Esophagus mucosa (tissue), 1 donor: ENCODE measurements around the gene NETO1. TPM values are rescaled to one million over a fixed set of nuclear protein-coding genes. Genes with fewer than 3 reads are reported as not detected.

Source experiments
- ATAC-seq: fragments of 200-7000 bp; cut with Tn5 transposase; one replicate; pipeline ENCODE4 v1.9.1; 2020
- total RNA-seq: library from RNA; stranded (reverse); gene quantifications from one replicate; pipeline ENCODE4 v1.2.4, GENCODE V29; 2023
- donor health status: DM: yes; HTN: yes; CAD: no.

NETO1 gene
- total RNA-seq, 1 donor from 2014 or later, result not detected

DNA sequence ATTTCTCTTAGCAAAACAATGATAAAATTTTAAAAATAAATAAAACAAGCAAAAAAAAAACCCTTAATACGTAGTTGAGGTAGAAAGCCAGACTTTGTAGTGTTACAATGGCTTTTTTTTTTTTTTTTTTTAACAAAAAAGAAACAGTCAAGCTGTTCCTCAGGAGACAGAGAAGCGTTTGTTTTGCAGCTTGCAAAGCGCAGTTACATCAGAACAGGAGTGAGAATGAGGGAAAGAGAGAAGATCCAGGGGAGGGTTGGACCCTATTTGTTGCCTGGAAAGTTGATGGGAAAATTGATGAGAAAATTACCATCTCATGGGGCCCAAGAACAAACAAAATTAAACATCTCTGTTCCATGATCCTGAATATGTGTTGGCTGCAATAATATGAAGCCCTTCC is 146.5 kb downstream of the NETO1 start:
- ATAC-seq, result no peak

DNA sequence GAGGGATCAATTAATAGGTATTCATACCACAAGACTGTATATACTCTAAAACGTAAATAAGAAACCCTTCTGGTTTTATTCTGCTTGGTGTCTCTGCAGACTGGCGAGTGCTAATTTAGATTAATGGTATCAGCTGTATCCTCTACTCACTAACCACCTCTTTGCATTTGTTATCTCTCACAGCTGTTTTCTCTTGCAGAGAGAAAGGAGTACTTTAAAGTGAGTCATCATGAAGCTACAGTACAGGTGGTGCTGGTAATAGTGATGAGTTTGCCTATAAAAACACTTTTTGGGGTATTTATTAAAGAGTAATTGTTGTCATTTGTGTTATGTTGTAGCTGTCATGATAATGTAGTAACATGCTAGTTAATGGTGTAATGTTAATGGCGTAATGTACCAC is 147.7 kb downstream of the NETO1 start:
- no peak for ATAC-seq

DNA sequence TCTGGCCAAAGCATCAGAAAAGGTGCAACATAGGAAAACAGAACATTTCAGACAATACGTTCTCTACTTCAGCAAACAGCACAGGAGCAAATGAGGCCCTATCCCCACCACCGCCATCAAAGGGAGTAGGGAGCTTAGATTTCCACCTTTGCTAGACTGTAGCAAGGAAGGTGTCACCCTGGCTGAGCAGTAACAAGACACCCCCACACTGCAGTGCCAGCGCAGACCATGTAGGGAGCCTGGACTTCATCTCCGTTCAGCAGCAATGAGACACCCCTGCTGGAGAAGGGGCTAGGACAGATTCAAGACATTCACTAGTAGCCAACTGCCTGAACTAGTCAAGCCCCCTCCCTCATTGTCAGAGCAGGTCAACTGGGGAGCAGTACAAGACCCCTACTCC is 163.6 kb downstream of the NETO1 start:
- ATAC-seq, result no peak

DNA sequence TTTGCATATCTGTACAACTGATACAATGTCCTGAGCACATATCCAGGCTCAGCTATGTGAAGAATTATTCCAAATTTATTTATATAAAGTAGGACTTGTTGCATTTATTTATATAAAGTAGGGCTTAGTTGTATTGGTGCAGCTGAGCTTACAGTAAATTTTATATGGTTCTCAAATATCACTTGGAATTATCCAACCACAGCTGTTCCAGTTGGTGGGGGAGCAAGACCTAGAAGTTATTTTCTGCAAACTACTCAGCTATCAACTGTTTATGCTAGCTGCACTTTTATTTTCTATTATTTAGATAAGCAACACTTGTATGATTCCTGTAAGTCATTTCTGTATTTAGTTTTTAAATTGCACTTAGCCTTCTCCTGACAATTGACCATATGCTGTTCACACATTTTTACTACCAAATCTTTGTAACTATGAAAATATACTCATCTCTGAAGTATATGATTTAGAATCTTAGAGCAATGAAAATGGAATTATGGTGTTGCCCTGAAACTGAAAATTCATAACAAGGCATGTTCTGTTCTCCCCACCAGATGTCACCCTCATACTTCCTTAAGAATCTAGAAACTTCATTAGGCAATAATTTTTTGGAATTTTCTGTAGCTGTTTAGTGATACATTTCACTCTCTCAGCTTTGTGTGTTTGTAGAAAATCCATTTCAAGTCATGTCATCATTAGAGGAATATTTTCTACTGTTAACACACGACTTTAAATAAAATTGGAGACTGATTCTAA is 166.7 kb downstream of the NETO1 start:
- no peak for ATAC-seq

DNA sequence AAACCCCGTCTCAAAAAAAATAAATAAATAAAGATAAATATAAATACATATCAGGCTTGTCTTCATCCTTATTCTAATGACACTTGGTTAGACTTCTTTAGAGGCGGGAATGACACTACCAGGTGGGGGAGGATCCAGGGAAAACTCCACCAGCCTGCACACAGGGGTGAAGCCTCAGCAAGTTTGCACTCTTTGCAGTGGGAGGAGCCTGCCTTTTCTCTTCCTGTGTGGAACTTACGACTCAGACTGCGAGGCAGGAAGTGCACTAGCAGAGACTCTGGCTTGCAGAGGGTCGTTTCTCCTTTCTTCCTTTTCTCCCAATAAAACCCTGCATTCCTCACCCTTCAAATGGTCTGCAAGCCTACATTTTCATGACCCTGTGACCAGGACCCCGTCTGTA is 170.1 kb downstream of the NETO1 start:
- ATAC-seq, result no peak

DNA sequence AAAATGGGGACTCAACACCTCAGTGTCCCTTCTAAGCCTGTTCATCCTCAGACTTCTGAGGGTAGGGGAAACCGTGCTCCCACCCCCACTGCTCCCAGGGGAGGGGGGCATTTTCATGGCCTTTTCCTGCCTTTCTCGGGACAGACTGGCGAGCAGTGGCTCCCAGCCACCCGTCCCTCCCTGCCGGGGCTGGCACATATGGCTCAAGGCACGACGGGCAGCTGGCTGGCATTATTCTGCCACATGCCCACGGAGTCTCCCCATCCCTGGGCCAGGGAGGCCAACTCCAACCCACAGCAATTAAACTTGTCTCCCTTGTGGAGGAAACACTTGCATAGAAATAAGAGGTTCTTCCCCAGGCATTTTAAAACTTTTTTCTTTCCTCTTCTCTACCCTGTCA is 175.2 kb downstream of the NETO1 start:
- no peak for ATAC-seq
